ENCODE results near the gene SDSL.

- TF ChIP-seq ELF4 (IDR thresholded peaks at IDR 0.05) (no peak), FOXK2 (IDR thresholded peaks at IDR 0.05) (no peak), BHLHE40 (IDR thresholded peaks at IDR 0.05; ENCODE audit: borderline replicate concordance) (no peak)
These were observed 52.7 kb downstream of the SDSL start for GRCh38 chr12:113474635-113475436.

Data from HEK293T (cell line).